NCI-H510A (cell line): Measurements from ENCODE around the gene CBX3.
"Not testable (repeated sequence)": the region's sequence is repeated elsewhere in the genome, so short reads cannot be mapped to it uniquely, and the experiment has no call there.

ENCODE experiments used
- DNase-seq: peaks from one replicate; lab custom pipeline; 2025; lab: John Stamatoyannopoulos, UW

Gene CBX3

GRCh38 chr7:26201247-26202018 lies at the start of gene CBX3:
Gene CBX3 (plus strand): TSS chr7:26201745. CDS start chr7:26202999, 1,254 bp downstream.
- DNase-seq: peak; percentile 88

GRCh38 chr7:26151953-26152781 lies 49.4 kb upstream of the CBX3 start, which contains the start of gene NFE2L3:
Gene NFE2L3 (plus strand): TSS chr7:26152198. CDS start chr7:26152499, 301 bp downstream.
- peak; percentile 85 for DNase-seq

DNA sequence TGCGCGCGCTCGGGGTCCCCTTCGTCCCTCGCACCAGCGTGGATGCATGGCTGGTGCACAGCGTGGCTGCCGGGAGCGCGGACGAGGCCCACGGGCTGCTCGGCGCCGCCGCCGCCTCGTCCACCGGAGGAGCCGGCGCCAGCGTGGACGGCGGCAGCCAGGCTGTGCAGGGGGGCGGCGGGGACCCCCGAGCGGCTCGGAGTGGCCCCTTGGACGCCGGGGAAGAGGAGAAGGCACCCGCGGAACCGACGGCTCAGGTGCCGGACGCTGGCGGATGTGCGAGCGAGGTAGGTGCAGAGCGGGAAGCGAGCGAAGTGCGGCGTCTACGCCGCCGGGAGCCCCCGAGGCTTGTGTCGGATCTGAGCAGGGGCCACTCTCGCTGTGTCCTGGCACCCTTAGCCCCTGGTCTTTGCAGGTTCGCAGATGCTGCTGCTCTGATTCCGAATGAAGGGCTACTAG lies 48.7 kb upstream of the CBX3 start:
- not testable (repeated sequence) for DNase-seq

GRCh38 chr7:26153241-26153822 lies 48.2 kb upstream of the CBX3 start:
- no peak for DNase-seq

GRCh38 chr7:26153823-26154783 lies 47.4 kb upstream of the CBX3 start:
- DNase-seq: no peak

GRCh38 chr7:26155531-26156375 lies 45.8 kb upstream of the CBX3 start:
- DNase-seq: peak; percentile 38

DNA sequence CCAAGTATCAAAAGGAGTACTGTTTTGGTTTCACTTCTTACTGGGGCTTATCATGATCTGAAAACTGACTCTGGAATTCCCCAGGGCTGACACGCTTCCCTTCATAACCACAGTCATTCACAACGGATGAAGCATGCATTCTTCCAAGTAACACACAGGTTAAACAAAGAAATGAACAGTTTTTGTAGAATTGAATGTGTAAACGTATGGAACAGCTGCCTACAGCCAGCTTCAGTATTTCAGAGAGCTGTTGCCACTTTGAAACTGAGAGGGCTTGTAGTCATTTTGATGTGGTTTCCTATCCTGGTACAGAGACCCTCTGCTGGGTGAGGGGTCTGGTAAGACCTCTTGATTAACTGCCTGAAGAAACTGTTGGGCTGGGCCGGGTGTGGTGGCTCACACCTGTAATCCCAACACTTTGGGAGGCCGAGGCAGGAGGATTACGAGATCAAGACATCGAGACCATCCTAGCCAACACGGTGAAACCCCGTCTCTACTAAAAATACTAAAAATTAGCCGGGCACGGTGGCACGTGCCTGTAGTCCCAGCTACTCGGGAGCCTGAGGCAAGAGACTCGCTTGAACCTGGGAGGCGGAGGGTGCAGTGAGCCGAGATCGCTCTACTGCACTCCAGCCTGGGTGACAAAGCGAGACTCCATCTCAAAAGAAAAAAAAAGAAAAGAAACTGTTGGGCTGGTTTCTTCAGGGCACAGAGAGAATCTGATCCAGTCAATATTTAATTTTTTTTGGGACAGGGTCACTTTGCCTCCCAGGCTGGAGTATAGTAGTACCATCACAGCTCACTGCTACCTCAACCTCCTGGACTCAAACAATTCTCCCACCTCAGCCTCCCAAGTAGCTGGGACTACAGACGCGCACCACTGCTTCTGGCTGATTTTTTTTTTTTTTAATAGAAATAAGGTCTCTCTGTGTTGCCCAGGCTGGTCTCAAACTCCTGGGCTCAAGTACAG lies 44.8 kb upstream of the CBX3 start:
- no peak for DNase-seq

GRCh38 chr7:26157520-26158105 lies 43.9 kb upstream of the CBX3 start:
- DNase-seq: no peak

DNA sequence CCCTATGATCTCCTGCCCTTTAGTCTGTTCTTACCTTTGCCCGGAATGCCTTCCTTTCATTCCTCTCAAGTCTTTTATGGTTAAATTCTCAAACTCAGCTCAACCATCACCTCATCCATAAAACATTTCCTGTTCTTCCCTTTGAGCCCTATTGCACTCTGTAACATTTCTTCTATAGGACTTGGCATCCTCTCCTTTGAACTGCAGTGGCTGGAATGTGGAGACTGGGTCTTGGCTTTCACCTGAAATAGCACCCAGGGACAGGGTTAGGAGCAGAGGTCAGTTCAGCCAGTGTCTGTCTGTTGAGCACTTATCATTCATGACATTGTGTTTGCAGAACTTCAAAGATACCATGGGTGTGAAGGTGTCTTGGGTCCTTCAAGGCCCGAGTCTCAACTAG lies 42.3 kb upstream of the CBX3 start:
- no peak for DNase-seq

DNA sequence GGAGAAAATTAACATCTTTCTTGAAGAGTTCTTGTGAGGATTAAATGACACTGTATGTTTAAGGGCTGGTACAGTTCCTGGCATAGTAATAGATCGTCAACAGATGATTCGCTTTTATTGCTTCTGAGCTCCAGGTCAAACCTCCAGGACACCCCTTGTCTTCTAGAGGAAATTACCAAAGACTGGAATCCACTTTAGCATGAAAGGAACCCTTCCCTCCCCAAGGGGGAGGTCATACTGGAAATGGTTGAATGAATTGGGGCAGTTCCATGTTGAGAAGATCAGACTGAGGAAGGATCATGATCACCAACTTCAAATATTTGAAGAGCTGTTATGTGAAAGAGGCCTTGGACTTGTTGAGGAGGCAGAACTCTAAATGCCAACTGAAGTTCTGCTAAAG lies 40.6 kb upstream of the CBX3 start:
- no peak for DNase-seq

DNA sequence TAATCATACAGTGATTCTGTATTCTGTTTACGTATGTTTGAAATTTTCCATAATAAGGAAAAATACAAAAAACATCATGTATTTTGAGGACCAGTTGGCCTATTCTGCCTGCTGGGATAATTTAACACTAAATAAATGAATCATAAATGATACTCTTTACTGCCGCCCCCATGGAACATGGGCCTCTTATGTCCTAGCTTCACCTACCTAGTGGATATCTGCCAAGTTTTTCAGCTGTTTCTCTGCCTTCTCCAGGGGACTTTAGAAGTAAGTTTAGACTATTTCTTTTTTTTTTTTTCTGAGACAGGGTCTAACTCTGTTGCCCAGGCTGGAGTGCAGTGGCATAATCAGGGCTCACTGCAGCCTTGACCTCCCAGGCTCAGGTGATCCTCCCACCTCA lies 39.1 kb upstream of the CBX3 start:
- no peak for DNase-seq

DNA sequence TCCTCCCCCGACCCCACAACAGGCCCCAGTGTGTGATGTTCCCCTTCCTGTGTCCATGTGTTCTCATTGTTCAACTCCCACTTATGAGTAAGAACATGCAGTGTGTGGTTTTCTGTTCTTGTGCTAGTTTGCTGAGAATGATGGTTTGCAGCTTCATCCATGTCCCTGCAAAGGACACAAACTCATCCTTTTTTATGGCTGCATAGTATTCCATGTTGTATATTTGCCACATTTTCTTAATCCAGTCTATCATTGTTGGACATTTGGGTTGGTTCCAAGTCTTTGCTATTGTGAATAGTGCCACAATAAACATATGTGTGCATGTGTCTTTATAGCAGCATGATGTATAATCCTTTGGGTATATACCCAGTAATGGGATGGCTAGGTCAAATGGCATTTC lies 37.7 kb upstream of the CBX3 start:
- DNase-seq: not testable (repeated sequence)

GRCh38 chr7:26165950-26166683 lies 35.4 kb upstream of the CBX3 start:
- DNase-seq: no peak

DNA sequence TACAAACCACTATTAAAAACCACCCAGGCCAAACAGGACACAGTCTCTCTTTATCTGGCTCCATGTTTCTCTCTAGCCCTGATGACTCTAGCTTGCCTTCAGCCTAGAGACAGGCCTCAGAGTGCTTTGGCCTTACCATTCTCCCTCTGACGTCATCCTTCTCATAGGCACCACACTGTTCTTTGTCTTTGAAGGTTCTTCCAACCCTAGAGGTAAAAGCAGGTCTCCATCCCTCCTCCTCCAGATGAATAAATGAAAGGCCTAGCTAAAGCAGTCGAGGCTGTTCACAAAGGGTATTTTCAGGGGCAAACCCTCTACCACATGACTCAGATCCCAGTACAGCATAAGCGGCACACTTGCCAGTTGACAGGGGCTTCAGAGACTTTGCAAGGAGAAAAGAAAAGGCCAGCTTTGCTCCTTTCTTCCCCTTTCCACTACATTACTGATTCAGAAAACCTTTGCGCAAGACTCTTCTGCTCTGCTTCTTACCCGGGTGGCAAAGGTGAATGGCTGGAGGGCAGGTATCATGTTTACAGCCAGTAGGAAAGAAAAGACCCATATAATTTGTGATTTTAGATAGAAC lies 34.8 kb upstream of the CBX3 start:
- no peak for DNase-seq

- DNase-seq: no peak
Measured at GRCh38 chr7:26167303-26167934, 34.1 kb upstream of the CBX3 start.

DNA sequence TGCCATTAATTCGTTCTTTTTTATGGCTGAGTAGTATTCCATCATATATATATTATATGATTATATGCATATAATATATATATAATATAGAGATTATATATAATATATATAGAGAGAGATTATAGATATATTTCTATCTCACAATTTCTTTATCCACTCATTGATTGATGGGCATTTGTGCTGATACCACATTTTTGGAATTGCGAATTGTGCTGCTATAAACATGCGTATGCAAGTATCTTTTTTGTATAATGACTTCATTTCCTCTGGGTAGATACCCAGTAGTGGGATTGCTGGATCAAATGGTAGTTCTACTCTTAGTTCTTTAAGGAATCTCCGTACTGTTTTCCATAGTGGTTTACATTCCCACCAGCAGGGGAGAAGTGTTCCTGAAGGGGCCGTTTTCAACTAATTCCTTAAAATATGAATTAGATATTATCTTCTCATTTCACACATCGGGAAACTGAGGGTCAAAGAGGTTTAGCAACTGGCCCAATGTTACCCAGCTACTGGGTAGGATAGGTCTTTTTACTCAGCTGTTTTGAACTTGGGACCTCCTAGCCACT lies 33.0 kb upstream of the CBX3 start:
- DNase-seq: no peak

DNA sequence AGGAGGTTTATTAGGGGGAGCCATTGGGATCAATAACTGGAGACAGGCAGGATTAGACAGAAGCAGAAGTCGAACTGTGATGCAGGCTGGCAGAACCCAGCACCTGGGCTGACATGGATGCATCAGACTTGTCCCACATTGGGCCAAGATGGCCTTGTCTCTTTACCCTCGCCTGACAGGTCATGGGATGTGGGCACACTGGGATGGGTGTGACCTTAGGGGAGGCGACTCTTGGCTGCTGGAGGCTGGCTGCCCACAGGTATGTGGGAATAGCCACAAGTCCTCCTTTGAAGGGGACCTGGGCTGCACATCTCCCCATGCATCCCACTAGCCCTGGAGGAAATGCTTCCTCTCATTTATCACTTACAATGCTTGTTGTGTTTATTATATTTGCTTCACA lies 32.3 kb upstream of the CBX3 start:
- DNase-seq: no peak
